ENCODE measurements around the gene GPN2.
"Not testable (repeated sequence)": the region's sequence is repeated elsewhere in the genome, so short reads cannot be mapped to it uniquely, and the experiment has no call there.

The GPN2 gene

DNA sequence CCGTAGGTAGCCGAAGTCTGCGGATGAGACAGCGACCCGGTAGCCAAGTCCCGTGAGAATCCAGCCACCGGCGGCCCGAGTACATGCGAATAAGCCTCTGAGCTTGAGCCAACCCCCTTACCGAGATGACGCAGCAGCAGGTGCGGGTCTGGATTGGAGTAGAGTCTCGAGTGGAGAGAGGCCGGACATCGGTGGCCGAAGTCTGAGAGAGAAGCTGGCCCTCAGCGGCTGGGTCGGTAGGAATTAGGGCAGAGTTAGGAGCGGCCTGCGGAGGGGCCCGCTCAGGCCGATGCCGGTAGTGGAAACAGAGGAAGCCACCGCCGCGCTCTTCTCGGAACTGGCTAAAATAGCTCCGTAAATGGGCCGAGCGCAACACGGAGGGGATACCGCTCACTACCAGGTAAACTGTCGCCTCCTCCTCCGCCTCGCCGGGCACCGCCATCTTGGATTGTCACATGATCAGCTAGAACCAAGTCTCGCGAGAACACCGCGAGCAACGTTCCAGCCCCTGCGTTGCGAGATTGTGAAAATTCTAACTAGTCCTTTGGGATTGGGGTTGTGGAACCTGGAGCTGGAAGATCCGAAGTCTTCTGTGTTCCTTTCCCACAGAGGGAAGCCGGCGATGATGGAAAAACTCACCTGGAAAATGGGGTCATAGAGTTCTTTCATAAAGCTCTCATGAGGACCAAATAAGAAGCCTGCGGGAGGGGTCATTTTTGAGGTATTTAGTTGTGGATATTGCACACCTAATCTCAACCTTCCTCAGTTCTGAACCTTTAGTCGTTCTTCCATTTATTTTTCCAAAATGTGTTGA is 10.1 kb upstream of the GPN2 start, which contains the start of gene GPATCH3:
Gene GPATCH3, minus strand, starts transcription at position 467 of the 814 bp plus-strand sequence. Its CDS starts 25 bp downstream, at position 442.
- peak; percentile 90 for DNase-seq

DNA sequence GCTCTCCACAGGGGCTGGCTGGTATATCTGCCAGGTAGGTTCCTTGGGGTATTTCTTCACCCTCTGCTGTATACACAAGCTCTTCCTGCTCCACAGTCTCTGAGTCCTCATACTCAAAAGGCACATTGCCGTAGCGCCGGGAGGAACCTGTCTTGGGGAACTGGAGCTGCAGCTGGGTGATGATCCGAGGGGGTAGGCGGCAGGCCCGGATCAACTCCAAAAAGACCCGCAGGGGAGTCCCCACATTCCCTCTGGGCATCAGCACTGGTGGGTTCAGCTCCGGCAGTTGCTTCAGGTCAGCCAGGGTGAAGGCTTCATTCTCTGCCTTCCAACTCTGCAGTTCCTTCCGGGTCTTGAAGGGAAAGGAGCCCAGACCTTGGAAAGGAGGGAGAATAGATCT is 7.3 kb upstream of the GPN2 start:
- no peak for DNase-seq

DNA sequence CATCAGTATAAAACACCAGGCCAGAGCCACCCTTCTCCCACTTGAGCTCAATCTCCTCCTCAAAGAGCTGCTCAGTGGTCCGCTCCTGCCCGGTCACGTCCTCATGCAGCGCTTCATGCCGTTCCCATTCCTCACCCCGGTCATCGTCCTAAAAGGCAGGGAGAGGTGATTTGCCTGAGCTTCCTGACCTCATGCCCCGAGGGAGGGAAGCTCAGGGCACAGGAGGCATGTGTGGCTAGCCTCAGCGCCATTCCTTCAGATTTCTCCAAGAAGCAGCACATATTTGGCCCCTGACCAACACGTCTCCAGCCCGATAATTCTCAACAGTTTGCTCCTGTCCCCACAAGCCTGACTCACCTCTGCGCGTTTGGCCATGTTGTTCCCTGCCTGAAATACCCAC is 4.2 kb upstream of the GPN2 start:
- DNase-seq, result no peak

DNA sequence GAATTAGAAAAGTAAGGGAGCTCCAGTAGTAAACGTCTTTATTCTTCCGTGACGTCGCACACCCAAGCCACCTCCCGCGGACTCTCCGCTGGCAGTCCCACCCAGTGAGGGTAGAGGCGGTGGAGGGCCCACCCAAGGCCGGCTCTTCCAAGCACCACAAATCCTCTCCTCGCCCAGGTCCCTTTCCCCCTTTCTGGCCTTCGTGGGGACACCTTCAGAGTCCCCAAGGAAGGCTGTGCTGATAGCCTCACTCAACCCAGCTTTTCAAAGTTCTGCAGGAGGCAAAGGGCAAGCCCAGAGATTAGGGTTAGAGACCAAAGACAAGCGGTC is 349 bp upstream of the GPN2 start:
- no peak for DNase-seq

DNA sequence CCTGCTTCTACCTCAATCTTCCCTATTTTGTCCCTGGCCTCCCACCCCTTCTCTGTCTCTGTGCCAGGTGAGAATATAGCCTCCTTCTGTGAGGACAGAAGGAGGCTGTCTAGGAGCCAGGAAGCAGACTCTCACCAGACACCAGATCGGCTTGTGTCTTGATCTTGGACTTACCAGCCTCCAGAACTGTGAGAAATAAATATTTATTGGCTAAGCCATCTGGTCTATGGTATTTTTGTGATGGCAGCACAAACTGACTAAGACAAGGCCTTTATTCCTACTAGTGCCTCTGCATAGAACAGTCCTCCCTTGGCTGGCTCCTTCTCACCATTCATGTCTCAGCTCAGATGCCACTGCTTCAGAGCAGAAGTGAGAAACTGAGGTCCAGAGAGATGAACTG is 1.9 kb downstream of the GPN2 start:
- DNase-seq, result no peak

DNA sequence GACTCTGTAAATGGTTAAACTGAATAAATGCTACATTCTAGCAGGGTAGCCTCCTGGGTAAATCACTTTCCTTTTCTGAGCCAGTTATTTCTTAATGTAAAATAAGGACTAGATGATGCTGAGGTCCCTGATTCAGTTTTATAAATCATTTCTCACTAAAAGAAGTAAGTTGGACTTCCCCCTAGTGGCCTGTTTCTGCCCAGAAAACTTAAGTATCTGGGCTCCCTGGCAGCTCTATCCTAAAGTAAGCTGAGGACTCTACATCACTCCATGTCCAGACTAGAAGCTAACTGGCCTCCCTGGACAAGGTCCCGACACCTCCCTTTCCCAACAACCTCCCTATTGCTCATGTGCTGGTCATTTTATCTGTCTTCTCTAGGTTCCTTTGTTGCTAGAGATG is 3.0 kb downstream of the GPN2 start:
- no peak for DNase-seq

GRCh38 chr1:26882696-26883463 is 7.2 kb downstream of the GPN2 start:
- no peak for DNase-seq

DNA sequence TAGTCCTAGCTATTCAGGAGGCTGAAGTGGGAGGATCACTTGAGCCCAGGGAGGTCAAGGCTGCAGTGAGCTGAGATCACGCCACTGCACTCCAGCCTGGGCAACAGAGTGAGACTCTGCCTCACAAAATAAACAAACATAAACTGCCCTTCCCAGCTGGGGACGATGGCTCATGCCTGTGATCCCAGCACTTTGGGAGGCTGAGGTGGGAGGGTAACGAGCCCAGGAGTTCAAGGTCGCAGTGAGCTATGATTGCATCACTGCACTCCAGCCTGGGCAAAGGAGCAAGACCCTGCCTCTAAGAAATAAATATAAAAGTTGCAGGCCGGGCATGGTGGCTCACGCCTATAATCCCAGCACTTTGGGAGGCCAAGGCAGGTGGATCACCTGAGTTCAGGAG is 8.5 kb downstream of the GPN2 start:
- not testable (repeated sequence) for DNase-seq

DNA sequence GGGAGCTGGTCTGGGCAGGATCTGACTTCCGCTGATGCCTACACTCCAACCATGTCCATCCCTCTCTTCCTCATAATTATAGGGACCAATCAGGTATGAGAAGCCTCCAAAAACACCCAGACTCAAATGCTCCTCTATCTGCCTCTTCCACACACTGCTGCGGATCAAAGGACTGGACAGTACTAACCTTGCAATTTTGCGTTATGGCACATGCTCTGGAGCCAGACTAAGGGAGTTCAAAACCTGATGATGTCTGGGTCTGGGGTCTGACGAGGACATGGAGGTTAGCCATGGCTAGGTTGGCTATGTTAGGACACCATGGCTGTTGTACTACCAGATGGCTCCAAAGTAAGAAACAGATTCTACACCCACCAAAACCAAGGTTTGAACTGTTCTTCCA is 10.3 kb downstream of the GPN2 start:
- no peak for DNase-seq

- no peak for DNase-seq
These were observed 12.8 kb downstream of the GPN2 start for GRCh38 chr1:26877326-26877725.

GRCh38 chr1:26874896-26875295 is 15.2 kb downstream of the GPN2 start:
- no peak for DNase-seq

- not testable (repeated sequence) for DNase-seq
These were observed 17.0 kb downstream of the GPN2 start for GRCh38 chr1:26873097-26873496.

- DNase-seq, result peak; percentile 91
These were observed 25.2 kb downstream of the GPN2 start for GRCh38 chr1:26864610-26865480.

DNA sequence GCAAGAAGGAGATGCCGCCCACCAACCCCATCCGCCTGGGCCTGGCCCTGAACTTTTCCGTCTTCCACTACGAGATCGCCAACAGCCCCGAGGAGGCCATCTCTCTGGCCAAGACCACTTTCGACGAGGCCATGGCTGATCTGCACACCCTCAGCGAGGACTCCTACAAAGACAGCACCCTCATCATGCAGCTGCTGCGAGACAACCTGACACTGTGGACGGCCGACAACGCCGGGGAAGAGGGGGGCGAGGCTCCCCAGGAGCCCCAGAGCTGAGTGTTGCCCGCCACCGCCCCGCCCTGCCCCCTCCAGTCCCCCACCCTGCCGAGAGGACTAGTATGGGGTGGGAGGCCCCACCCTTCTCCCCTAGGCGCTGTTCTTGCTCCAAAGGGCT is 26.4 kb downstream of the GPN2 start:
- no peak for DNase-seq

- peak; percentile 46 to 52 for DNase-seq
These were observed 27.1 kb downstream of the GPN2 start, which contains the start of gene SFN for GRCh38 chr1:26862781-26863684. Gene SFN, plus strand, starts transcription at chr1:26863149. Its CDS starts 64 bp downstream, at chr1:26863213.

DNA sequence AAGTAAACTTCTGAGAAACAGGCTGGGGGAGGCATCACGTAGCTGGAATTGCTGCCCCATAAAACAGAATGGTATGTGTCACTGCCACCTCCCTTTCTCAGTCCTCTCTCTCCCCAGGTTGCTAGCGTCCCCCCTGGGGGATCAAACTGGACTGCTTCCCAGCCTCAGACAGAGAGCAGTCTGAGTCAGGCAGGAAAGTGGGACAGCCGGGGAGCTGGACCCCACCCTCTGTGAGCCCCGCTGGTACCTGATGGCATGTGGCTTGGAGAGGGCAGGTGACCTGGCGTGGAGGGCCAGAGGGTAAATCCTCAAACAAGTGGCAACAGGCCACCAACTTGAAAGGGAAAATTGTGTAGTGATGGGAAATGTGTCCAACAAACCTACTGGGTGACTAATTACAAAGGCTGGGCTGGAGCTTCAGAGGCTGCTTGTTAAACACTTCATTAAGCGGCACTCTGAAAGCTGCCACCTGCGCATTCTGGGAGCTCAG is 28.1 kb downstream of the GPN2 start:
- DNase-seq, result no peak

GRCh38 chr1:26861286-26861701 is 28.8 kb downstream of the GPN2 start:
- no peak for DNase-seq

DNA sequence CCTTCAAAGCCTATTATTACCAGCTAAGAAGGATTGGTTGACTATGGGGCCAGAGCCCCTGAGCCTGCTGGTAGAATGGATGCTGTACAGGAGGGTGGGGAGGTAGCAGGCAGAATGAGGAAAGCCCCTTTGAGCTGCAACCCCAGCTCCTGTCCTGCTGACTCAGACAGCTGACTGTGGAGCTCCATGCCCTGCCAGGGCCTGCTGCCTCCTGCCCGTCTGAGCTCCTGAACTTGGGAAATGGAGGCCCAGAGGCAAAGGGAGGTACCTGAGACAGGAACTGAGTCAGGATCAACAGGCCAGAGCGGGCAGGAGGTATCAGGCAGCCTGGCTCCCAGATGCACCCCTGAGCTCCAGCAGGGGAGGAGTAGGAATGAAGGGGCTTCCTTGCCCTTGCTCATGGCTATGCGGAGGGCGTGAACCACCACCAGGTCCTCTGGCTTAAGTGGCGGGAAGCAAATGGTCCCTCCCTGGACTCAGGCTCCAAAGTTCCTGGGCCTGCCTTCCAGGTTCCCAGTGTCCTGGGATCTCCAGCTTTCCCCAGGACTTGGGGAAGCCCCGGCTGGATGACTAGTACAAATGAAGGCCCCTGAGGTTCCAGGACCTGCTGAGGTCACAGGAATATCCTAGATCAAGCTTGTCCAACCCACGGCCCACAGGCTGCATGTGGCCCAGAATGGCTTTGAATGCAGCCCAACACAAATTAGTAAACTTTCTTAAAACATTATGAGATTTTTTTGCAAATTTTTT is 31.0 kb downstream of the GPN2 start:
- no peak for DNase-seq

GRCh38 chr1:26858160-26858559 is 31.9 kb downstream of the GPN2 start:
- DNase-seq, result no peak

GRCh38 chr1:26857473-26858060 is 32.5 kb downstream of the GPN2 start:
- DNase-seq, result no peak
